GM18498 (cell line): ENCODE results near the gene MMP20.
A peak's percentile ranks its signal among the peaks of the same experiment; 100 is the strongest.

ENCODE experiments used
- ATAC-seq: cut with Tn5 transposase; IDR thresholded peaks from one replicate; pipeline ENCODE4 v1.9.1; 2021; ENCODE audit warnings: mild to moderate bottlenecking, moderate library complexity; ENCODE audit not compliant: unreplicated experiment

MMP20 gene

DNA sequence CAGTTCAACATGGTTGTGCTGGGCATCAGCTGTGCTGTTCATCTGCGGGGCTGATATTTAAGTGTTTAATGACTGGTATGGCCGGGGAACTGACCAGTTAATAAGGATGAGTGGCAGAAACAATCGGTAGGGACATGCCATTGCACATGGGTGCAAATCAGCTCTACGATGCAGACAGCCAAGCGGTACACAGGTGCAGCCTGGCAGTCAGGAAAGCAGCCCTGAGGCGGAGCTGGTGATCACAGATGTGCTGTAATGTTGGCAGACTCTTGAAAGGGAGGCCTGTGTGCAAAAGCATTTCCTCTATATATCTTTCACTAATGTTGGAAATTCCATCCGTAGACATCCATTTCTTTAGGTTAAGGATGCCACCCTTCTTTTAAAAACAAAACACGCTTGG lies 1.1 kb downstream of the MMP20 start:
- no peak for ATAC-seq

DNA sequence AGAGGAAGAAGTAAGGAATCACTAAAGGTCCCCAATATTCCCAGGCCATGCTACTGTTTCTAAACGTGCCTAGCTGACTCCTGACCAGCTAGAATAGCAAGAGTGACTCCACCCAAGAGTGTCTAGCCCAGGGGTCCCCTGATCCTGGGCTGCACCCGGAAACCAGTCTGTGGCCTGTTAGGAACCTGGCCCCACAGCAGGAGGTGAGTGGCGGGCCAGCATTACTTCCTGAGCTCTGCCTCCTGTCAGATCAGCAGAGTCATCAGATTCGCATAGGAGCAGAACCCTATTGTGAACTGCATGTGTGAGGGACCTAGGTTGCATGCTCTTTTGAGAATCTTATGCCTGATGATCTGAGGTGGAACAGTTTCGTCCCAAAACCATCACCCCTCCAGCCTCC lies 2.0 kb downstream of the MMP20 start:
- no peak for ATAC-seq

DNA sequence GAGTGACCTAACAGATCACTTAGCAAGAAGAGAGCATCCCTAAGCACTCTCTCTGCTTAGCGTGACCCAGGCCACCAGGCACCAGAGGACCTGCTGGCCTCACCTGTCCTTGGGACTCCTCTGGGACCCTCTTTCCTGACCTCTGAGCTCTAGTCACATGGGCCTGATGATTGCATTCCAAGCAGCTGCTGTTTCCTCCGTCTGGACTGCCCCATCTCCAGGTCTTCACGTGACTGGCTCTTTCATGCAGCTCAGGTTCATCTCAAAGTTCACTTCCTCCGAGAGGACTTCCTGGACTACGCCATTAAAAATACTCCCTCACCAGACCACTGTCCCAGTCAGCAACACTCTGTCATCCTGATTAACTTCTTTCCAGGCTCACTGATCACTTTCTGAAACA lies 2.9 kb downstream of the MMP20 start:
- ATAC-seq, result no peak

DNA sequence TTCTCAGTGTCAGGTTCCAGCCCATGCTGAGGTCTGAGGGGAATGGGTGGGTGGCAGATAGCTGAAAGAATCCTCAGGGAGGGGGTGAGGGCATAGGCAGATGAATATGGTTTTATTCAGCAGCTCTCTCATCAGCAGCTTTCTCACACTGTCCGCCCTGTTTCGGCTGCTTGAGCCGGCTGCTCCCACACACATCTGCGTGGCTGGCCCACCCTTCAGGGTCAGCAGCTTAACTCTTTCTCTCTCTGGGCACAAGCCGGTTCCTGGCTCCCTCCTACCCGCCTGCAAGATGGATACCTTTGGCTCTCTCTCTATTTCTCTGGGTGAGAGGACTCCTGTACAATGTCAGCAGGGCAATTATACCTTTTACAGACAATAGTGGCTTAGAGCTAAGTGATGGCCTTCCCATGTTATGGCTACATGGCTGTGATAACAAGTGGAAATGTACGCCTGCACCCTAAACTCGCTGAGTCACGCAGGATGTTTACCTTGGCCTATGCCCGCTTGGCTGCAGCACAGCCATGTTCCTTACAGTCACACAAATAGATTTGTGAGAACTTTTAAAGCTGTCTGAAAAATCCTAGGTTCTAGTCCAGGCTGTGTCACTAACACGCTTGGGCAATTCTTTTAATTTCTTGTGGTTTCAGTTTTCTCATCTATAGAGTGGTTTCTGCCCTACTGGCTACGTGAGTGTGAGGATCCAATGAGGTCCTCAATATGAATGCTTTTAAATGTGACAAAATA lies 4.1 kb downstream of the MMP20 start:
- ATAC-seq, result peak; percentile 73

DNA sequence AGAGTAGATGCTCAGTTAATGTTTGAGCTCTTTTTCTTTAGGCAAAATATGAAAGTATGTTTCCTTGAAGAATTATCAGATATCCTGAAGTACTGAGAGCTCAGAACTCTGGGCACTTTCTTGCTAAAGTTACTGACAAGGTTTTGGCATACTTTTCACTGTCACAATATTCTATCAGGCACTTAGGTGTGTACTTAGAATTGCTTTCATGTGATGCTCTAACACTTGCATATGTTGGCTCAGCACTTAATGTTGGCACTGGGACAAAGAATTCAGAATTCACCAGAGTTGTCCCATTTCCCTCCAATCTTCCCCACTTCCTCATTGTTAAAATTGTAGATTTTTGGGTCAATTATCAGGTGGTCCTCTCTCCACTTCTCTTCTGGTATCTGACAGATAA lies 5.0 kb downstream of the MMP20 start:
- ATAC-seq, result no peak

DNA sequence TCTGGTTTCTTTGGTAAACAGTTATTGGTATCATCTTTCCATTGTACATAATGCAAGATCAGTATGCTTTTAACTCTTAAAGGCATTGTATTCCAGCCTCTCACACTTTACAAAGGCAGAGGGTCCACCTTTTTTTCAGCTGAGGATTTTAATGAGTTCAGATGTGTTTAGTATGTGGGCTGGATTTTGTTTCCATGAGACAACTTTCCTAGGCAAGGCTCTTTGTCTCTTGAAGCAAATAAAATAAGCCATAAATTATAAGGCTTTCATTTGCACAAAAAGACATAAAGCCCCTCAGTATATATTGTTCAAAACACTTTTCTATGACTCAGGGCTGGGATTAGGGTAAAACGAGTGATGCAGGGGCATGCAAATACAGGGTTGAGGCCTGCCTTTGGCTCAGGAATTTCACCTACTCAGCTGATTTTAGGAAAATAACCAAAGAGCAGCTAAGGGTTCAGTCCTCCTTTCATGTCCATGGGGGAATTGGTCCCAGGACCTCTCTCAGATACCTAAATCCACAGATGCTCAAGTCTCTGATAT lies 7.6 kb downstream of the MMP20 start:
- no peak for ATAC-seq

DNA sequence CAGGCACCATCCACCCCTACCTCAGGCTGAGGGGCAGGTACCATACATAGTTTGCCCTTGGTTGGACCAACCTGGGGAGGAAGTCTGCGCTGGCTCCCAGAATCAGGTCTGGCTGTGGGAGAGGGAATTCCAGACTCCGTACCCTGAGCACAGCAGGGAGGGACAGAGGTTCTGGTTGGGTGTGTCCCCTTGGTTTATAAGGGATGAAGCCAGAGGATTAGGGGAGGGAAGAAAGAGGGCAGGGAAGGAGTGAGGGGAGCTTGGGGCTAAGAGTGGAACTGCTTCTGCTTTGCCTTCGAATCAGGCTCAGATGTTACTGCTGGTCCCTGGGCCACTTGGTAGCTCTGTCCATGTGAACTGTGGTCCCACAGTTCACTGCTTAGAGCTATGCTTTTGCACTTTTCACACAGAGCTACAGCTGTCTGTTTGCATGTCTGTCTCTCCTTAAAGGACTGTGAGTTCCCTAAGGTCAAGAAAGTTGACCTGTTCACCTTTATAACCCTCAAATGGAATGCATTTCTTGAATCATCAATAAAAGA lies 9.2 kb downstream of the MMP20 start:
- no peak for ATAC-seq

DNA sequence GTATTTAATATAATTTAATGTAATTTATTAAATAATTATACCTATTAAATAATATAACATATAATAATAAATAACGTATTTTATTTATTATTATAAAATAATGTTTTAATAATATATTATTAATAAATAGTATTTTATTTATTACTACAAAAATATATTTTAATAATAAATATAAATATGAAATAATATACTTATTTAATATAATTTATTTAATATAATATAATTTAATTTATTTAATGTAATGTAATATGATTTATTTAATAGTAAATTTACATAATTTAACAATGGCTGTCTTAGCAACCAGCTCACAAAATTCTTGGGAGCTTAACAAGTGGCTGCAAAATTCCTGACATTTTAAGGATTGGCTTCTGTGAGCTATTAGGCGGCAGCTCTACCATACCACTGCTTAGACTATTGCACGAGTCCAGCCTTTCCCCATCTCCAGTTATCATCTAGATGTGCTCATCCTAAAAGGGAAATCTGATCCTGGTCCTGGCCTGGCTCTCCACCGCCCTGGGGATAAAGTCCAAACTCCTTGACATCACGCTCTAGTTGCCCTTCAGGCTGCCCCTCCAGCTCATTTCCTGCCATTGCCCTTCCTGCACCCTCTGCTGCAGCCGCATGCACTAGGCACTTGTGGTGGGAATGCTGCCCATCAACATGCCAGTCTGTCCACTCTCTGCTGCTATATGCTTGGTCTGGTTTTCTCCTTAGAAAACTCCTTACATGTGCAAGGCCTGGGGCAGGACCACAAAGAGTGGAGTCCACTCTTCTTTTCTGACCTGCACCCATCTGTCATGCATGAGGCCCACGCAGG lies 9.8 kb downstream of the MMP20 start:
- no peak for ATAC-seq

DNA sequence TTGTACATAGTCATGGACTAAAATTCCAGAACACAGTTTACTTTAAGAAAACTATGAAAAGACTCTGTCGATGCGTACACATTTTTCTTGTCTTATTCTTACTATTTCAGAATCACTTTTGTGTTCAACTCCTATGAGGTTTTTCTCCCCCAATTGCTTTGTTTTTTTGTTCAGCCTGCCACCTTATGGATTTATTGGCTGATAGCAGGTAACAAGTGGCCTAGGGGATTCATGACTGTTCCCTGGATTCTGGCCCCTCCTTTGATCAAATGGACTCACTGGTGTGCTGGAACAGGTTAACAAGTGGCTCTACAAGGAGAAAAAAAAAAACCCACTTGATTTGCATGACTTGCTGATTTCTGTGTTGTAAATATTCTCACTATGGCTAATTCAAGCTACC lies 10.6 kb downstream of the MMP20 start:
- no peak for ATAC-seq

DNA sequence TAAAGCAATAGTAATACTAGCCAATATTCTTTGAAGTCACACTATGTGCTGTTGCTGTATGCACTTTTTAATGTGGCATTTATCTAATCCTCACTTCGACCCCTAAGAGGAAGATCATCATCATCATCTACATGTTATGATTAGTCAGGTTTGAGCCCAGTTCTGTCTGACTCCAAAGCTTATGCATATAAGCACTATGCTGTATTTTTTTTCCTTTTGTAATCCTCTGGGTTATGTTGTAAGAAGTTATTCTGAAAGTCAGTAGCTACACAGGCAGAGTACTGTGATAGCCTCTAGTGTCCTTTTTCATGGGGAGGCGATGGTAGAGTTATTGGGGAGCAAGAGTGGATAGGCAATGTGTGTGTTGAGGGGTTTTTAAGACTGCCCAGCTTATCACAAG lies 11.1 kb downstream of the MMP20 start:
- no peak for ATAC-seq

DNA sequence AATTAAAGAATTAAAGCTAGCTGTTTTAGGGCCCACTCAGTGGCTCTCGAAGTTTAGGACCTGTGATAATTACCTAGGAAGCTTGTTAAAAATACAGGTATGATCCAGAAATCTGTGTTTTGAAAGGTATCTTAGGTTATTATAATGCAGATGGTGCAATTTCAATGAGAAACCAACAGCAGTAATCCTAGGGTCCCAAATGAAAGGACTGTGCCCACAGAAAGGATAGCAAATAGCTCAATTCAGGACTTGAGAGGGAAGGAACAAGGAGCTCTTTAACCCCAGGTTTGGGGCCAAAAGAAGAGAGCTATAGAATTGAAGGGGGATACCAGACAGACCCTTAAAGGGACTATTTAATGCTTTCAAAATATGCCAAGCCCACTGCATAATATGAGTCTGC lies 11.7 kb downstream of the MMP20 start:
- ATAC-seq, result no peak

DNA sequence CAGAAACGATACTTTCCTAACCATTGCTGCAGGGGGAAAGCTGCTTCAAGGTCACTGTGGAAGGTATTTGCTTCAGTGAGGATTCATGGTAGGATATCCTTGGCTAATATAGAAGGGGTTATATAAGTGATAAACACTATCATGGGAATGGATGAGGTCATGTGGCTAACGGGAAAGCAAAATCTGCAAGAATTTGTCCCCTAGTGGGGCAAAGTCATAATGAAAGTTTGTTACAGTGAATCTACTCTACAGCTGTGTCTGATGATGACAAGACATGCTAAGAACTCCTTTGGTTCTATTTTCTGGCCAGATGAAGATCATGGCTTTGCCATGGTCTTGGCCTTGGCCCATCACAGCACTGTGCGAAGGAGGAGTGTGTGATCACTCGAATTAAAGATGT lies 13.8 kb downstream of the MMP20 start:
- peak; percentile 42 for ATAC-seq

DNA sequence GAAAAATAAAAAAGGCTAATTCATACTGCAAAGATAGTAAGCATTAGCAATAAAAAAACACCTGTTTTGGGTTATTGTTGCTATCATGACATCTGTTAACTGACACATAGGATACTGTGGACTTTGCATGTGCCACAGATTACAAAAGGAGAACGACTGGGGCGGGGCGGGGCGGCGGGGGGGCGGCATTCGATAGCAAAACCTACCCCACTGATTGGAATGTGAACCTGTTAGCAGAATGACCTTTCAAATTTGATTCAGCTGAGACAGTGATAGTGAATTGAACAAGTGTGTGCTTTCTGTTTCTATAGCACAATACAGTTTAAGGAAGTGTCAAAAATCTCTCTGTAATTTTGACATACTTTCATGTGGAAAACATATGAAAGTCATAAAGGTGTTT lies 14.9 kb downstream of the MMP20 start:
- peak; percentile 44 for ATAC-seq

DNA sequence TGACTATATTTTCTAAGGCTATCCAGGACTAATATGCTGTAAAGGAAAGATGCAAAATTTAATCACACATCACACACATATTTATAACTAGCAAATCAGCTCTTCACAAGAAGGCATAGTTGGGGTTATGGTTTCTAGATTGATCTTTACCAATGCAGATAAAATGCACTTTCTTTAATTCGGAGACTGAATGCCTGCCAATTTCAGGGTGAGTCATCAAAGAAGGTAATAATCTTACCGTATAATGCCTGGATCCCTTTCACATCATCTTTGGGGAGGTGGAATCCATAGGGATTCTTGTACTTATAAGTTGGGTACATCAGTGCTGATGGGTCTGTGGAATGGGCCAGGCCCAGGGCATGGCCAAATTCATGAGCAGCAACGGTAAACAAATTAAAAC lies 16.4 kb downstream of the MMP20 start:
- no peak for ATAC-seq

DNA sequence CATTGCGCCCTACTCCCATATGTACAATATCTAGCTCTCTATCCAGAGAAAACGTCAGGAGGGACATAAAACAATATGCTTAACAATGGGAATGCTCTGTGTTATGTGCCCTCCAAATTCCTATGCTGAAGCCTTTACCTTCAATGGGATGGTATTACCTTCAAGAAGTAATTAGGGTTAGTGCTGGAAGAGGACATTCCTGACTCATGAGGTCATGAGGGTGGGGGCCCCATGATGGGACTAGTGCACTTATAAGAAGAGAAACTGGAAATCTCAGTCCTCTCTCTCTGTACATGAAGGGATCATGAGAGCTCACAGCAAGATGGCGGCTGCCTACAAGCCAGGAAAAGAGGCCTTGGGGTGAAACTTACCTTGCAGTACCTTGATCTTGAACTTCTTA lies 20.3 kb downstream of the MMP20 start:
- no peak for ATAC-seq

DNA sequence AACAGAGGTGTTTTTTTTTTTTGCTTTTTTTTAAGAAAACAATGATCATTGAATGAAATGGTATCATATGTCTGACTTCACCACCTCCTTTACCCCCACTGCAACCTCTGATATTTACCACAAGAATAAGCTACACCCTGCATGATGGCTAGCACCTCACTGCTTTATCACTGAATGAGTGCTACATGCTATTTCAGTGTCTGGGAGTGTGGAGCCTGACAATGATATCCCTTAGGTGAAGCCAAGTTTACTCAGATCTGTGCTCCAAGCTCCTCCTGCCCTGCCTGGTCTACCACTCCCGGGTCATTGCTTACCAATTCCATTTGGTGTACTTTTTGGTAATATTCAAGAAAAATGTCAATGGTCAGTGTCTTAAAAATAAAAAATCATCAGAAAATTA lies 21.1 kb downstream of the MMP20 start:
- no peak for ATAC-seq

DNA sequence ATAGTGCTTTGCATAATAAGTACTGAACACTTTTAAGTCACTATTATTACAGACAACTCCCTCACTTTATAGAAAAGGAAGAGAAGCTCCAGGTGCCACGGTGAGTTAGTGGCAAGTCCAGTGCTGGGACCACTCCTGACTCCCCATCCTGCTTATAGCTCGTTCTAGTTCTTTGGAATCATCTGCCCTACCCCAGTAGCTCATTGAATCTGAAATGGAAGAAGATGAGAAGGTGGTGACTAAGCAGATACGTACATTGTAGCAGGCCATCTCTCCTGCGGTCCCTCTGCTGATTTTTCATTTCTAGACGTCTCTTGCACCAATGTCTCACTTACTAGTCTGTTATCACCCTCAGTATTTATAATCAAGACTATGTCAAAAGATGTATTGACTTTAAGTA lies 21.6 kb downstream of the MMP20 start:
- ATAC-seq, result no peak

DNA sequence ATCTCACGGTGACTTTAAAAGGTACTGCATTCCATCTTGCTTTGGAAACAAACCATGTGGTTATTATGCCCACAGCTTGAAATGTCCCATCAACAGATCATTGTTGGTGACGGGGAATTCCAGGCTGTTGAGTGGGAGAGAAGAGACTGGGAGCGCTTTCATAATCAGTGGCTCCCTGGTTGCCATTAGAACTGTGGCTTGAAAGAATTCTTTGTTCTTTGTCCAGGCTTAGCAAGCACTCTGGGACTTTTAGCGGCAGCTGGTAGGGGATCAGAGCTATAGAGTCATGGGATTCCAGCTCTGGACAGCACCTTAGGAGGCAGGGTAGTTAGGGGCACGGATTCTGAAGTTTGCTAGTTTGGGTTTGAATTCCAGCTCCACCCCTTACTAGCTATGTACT lies 22.0 kb downstream of the MMP20 start:
- ATAC-seq, result no peak

DNA sequence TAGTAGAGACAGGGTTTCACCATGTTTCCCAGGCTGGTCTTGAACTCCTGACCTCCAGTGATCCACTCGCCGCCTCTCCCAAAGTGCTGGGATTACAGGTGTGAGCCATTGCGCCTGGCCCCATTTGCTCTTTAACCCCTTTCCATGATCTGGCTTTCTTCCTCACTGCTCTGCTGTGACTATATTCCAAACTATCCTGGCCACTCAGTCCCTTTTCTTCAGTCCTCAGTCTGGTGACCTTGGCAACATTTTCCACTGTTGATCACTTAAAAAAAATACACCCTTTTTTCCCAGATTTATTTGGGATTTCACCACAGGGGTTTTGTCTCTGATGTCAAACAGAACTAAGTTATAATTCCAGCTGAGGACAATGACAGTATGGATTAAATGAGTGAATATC lies 24.5 kb downstream of the MMP20 start:
- no peak for ATAC-seq

DNA sequence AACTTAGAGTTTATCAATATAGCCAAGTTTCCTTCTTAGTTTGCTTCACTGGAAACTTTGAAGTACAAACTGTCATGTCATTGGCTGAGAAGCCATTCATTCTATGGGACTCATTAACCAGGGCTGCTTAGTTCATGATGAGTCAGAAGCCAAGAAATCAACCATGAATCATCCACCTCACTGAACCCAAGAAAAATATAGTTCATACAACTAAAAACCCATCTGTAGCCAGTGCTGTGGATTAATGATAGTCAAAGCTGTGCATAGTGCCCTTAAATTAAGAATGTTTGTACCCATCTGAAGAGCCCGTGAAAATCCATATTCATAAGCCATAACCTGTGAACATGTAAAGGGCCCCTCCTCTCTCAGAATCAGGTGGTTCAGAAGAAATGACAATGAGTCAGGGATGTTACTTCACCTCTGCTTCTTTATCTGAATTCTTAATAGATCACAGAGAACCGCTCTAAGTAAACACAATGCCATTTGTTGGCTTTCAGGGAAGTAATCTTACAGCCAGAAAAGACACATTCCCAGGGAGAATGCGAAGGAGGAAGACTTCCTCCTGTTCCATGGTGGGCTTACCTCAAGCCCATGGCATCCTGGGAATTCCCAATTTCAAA lies 25.4 kb downstream of the MMP20 start:
- peak; percentile 94 for ATAC-seq

DNA sequence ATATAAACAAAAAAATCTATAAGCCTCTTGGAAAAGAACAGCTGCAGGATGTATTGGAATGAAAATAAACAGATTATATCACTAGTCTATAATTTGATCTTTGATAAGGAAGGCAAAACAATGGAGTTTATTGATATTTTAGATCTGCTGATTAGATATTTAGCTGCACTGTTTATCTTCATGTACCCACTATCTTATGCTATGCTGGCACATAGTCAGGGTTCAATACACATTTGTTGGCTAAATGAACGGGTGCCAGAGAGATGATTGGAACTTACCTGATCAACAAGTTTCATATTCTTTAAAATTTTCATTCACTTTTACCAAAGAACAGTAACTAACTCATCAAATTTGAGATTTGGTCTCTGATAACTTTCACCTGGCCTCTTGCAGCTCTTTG lies 26.9 kb downstream of the MMP20 start:
- no peak for ATAC-seq

DNA sequence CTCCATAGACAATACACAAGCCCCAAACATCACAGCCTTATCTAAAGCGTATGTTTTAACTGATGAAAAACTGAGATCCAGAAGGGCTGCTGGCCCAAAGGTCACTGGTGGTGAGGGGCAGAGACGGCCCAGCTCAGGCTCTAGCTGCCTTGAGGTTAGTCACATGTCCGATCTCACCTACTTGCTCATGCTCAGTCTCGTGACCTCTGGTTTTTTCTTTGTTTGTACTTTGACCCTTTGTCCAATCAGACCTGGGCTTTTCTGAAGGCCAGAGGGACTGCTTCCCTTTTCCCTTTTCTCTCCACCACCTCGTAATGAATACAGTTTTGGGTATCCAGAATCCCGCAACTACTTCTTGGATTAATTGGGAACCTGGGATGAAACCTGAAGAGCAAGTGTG lies 28.6 kb downstream of the MMP20 start:
- no peak for ATAC-seq
